HL-60 (cell line): ENCODE measurements around the gene SMARCE1.

Source experiments
- POLR2AphosphoS5 ChIP-seq: IDR thresholded peaks from 2 replicates; pipeline ENCODE4 v1.6.1; 2012; ENCODE audit warnings: low read depth
- TF ChIP-seq, protein P1 (sequence below): IDR thresholded peaks from one replicate; pipeline ENCODE4 v1.5.1; 2011; ENCODE audit warnings: low read length, control low read depth, inconsistent platforms; ENCODE audit not compliant: insufficient read depth

- TF ChIP-seq, protein P1, sequence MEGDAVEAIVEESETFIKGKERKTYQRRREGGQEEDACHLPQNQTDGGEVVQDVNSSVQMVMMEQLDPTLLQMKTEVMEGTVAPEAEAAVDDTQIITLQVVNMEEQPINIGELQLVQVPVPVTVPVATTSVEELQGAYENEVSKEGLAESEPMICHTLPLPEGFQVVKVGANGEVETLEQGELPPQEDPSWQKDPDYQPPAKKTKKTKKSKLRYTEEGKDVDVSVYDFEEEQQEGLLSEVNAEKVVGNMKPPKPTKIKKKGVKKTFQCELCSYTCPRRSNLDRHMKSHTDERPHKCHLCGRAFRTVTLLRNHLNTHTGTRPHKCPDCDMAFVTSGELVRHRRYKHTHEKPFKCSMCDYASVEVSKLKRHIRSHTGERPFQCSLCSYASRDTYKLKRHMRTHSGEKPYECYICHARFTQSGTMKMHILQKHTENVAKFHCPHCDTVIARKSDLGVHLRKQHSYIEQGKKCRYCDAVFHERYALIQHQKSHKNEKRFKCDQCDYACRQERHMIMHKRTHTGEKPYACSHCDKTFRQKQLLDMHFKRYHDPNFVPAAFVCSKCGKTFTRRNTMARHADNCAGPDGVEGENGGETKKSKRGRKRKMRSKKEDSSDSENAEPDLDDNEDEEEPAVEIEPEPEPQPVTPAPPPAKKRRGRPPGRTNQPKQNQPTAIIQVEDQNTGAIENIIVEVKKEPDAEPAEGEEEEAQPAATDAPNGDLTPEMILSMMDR: no peak
- TF ChIP-seq POLR2AphosphoS5: no peak
Measured at GRCh38 chr17:40637931-40638330, 9.7 kb downstream of the SMARCE1 start.
